ENCODE measurements around the gene MUC4. TPM values are rescaled to one million over a fixed set of nuclear protein-coding genes. Genes with fewer than 3 reads are reported as not detected.
"Not testable (repeated sequence)": the region's sequence is repeated elsewhere in the genome, so short reads cannot be mapped to it uniquely, and the experiment has no call there.

MUC4 gene
- total and polyA plus RNA-seq, 2 experiments from 2014 or later, result 1.3 TPM

DNA sequence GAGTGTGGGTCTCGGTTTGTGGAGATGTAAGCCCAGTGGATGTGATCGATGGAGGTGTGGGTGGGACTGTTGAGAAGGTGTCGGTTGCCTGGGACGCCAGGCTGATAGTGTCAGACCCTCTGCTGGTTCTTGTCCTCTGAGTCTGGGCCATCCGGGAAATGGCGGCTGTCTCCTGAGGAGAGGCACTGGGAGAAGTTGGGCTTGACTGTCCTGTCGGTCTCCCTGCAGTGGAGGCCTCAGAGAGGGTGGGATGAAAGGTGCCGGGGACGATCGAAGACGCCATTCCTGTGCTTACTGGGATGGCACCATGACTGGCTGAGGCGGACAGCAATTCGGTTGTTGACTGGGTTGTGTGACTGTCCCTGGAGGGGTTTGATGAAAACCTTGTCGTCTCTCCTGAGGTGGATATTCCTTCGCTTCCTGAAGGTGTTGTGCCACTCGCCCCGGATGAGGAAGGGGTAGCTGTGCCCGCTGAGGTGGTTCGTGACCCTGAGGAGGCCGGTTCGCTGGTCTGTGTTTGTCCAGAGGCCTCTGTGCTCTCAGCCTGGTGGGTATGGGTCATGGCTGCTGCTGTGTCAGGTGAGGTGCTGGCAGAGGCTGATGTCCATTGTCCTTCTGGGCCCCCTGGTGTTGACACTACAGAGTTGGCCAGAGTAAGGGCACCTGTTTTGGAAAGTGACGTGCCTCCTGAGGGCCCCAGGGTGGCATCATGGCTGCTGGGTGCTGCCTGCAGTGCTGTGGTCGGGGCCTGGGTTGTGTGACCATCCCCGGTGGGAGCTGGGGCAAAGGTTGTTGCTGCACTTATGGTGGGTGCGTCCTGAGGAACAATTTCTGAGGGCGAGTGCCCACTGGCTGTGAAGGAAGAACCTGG lies 22.8 kb downstream of the MUC4 start:
- no peak overlapping the region for H3K27ac ChIP-seq (ENCODE audit: low read depth)
- DNase-seq (ENCODE audit: low spot score) (no peak), ATAC-seq (no peak)
- H3K79me2 ChIP-seq (replicated peaks; ENCODE audit: insufficient read depth), result no peaks in the 10 kb centered on the region
- no peaks in the 10 kb centered on the region for H4K20me1 ChIP-seq (replicated peaks; ENCODE audit: insufficient read depth)
- H3K27me3 ChIP-seq (ENCODE audit: insufficient read depth), result no peaks in the 10 kb centered on the region
- no peaks in the 10 kb centered on the region for H3K9me2 ChIP-seq (ENCODE audit: insufficient read depth)
- no peak overlapping the region for H3K4me3 ChIP-seq
- H3K4me2 ChIP-seq, result no peak overlapping the region
- no peak for TF ChIP-seq CREB1 (CRISPR knock-in tag; IDR thresholded peaks at IDR 0.05; ENCODE audit: low read depth)
- TF ChIP-seq ZNF114 (CRISPR knock-in tag; IDR thresholded peaks at IDR 0.05), result no peak
- no peak for TF ChIP-seq JUNB (IDR thresholded peaks at IDR 0.05; ENCODE audit: unreplicated experiment)
- no peak for TF ChIP-seq EZH2phosphoT487 (IDR thresholded peaks at IDR 0.05; ENCODE audit: unreplicated experiment)
- no peak for TF ChIP-seq REST (IDR thresholded peaks at IDR 0.05; ENCODE audit: unreplicated experiment)
- TF ChIP-seq STAT1 (IDR thresholded peaks at IDR 0.05; ENCODE audit: unreplicated experiment), result no peak
- TF ChIP-seq ZNF331 (CRISPR knock-in tag; IDR thresholded peaks at IDR 0.05; ENCODE audit: low read depth), result no peak
- TF ChIP-seq POLR2AphosphoS5 (IDR thresholded peaks at IDR 0.05; ENCODE audit: low read depth), result no peak
- TF ChIP-seq ETS1 (IDR thresholded peaks at IDR 0.05), result no peak
- TF ChIP-seq CTCF (conservative IDR thresholded peaks at IDR 0.05; ENCODE audit: low read depth in 2 of 2), result no peak
- H3K36me3 Mint-ChIP-seq (ENCODE audit: low read depth), result peaks cover 46% of the 10 kb centered on the region
- H3K27ac Mint-ChIP-seq, result no peak overlapping the region
- H3K4me1 Mint-ChIP-seq, result no peaks in the 10 kb centered on the region; the same call in 2 of the 3 replicates
- no peak overlapping the region for H2AFZ ChIP-seq
- H3K36me3 ChIP-seq (ENCODE audit: insufficient read depth), result no peaks in the 10 kb centered on the region
- H3K4me1 ChIP-seq (ENCODE audit: insufficient read depth), result no peaks in the 10 kb centered on the region
- H3F3A ChIP-seq (replicated peaks; ENCODE audit: low read depth), result no peaks in the 10 kb centered on the region
- peaks cover 56% of the 10 kb centered on the region for H3K9me3 Mint-ChIP-seq
- H3K4me3 Mint-ChIP-seq, result no peak overlapping the region
- H3K27me3 Mint-ChIP-seq (ENCODE audit: insufficient read depth, low read depth, poor library complexity), result peaks cover 15% of the 10 kb centered on the region

DNA sequence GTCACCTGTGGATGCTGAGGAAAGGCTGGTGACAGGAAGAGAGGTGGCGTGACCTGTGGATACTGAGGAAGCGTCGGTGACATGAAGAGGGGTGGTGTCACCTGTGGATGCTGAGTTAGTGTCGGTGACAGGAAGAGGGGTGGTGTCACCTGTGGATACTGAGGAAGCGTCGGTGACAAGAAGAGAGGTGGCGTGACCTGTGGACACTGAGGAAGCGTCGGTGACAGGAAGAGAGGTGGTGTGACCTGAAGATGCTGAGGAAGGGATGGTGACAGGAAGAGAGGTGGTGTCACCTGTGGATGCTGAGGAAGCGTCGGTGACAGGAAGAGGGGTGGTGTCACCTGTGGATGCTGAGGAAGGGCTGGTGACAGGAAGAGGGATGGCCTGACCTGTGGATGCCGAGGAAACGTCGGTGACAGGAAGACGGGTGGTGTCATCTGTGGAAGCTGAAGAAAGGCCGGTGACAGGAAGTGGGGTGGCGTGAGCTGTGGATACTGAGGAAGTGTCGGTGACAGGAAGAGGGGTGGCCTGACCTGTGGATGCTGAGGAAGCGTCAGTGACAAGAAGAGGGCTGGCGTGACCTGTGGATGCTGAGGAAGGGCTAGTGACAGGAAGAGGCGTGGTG lies 25.8 kb downstream of the MUC4 start:
- Mint-ChIP-seq H3K9me3 (peaks cover 60% of the 10 kb centered on the region), H3K36me3 (ENCODE audit: low read depth) (peaks cover 63% of the 10 kb centered on the region), H3K27me3 (ENCODE audit: insufficient read depth, low read depth, poor library complexity) (peaks cover 23% of the 10 kb centered on the region)
- H3K4me3 Mint-ChIP-seq; H3K36me3 ChIP-seq (ENCODE audit: insufficient read depth); H3K79me2 ChIP-seq (replicated peaks; ENCODE audit: insufficient read depth); H3K4me1 ChIP-seq (ENCODE audit: insufficient read depth); DNase-seq (ENCODE audit: low spot score); H3K27ac ChIP-seq (ENCODE audit: low read depth); H3K9me2 ChIP-seq (ENCODE audit: insufficient read depth); H3K4me2 ChIP-seq; H3F3A ChIP-seq (replicated peaks; ENCODE audit: low read depth); H4K20me1 ChIP-seq (replicated peaks; ENCODE audit: insufficient read depth); H3K4me3 ChIP-seq; H3K4me1 Mint-ChIP-seq; ATAC-seq; H3K27me3 ChIP-seq (ENCODE audit: insufficient read depth); H3K27ac Mint-ChIP-seq; H2AFZ ChIP-seq: not testable (repeated sequence)

GRCh38 chr3:195784031-195784430 lies 27.7 kb downstream of the MUC4 start:
- not testable (repeated sequence) for H3K4me1 ChIP-seq (ENCODE audit: insufficient read depth); H3F3A ChIP-seq (replicated peaks; ENCODE audit: low read depth); H3K27ac Mint-ChIP-seq; H3K4me3 Mint-ChIP-seq; H3K27ac ChIP-seq (ENCODE audit: low read depth); H3K4me1 Mint-ChIP-seq; H3K4me2 ChIP-seq; H3K27me3 ChIP-seq (ENCODE audit: insufficient read depth); H2AFZ ChIP-seq; H3K4me3 ChIP-seq; ATAC-seq; H3K36me3 ChIP-seq (ENCODE audit: insufficient read depth); H4K20me1 ChIP-seq (replicated peaks; ENCODE audit: insufficient read depth); H3K79me2 ChIP-seq (replicated peaks; ENCODE audit: insufficient read depth); DNase-seq (ENCODE audit: low spot score); H3K9me2 ChIP-seq (ENCODE audit: insufficient read depth)
- H3K36me3 Mint-ChIP-seq (ENCODE audit: low read depth), result peaks cover 61% of the 10 kb centered on the region
- peaks cover 62% of the 10 kb centered on the region for H3K9me3 Mint-ChIP-seq
- H3K27me3 Mint-ChIP-seq (ENCODE audit: insufficient read depth, low read depth, poor library complexity), result peaks cover 22% of the 10 kb centered on the region
